Gastroesophageal sphincter (tissue), 4 donors: ENCODE results near the gene NHERF2. TPM values are rescaled to one million over a fixed set of nuclear protein-coding genes. Genes with fewer than 3 reads are reported as not detected.

Source experiments
- ATAC-seq: fragments of 150-250 bp; one replicate; pipeline ENCODE4 v1.9.1; 2016; ENCODE audit warnings: mild to moderate bottlenecking, moderate library complexity
- H3K27ac ChIP-seq, 4 donors: fragments of 200-600 bp; sonication (generic) in 3 of 4; 1 replicate in 3 of 4; 2 replicates in 1 of 4; pipeline ENCODE4 v1.5.1; 2016 to 2019
- H3K27me3 ChIP-seq: fragments of 200-600 bp; sonication (generic); one replicate; pipeline ENCODE4 v1.5.1; 2019
- H3K36me3 ChIP-seq, 2 donors: fragments of 200-600 bp; sonication (generic); one replicate each; pipeline ENCODE4 v1.5.1; 2019; ENCODE audit warnings: control low read depth in 1 of 2
- H3K4me1 ChIP-seq, 3 donors: fragments of 200-600 bp; sonication (generic); 1 replicate in 2 of 3; 2 replicates in 1 of 3; pipeline ENCODE4 v1.5.1; 2016 to 2019; ENCODE audit warnings: control low read depth in 2 of 3
- H3K4me3 ChIP-seq, 2 donors: fragments of 200-600 bp; sonication (generic); one replicate each; pipeline ENCODE4 v1.5.1; 2019; ENCODE audit warnings: mild to moderate bottlenecking in 1 of 2, moderate library complexity in 1 of 2
- H3K9me3 ChIP-seq, 3 donors: fragments of 200-600 bp; sonication (generic); one replicate each; pipeline ENCODE4 v1.5.1; 2017 to 2019; ENCODE audit warnings: control low read depth in 2 of 3
- CTCF ChIP-seq, 4 experiments: fragments of 200-600 bp in 2 of 4; fragments of 450-650 bp in 2 of 4; sonication (generic) in 1 of 4; IDR thresholded peaks; one replicate each; pipeline ENCODE4 v1.5.1; 2017 to 2019; ENCODE audit warnings: antibody characterized with exemption in 4 of 4, mild to moderate bottlenecking in 2 of 4, moderate library complexity in 2 of 4
- EP300 ChIP-seq: sonication (generic); formaldehyde crosslinking; IDR thresholded peaks from one replicate; pipeline ENCODE4 v1.6.1; 2017; ENCODE audit warnings: antibody characterized with exemption, mild to moderate bottlenecking
- POLR2A ChIP-seq, 2 donors: fragments of 450-650 bp; IDR thresholded peaks; one replicate each; pipeline ENCODE4 v1.6.1; 2017; ENCODE audit warnings: antibody characterized with exemption in 2 of 2, mild to moderate bottlenecking in 2 of 2, moderate library complexity in 1 of 2
- POLR2AphosphoS5 ChIP-seq: sonication (generic); formaldehyde crosslinking; IDR thresholded peaks from one replicate; pipeline ENCODE4 v1.6.1; 2017; ENCODE audit warnings: antibody characterized with exemption
- WGBS, 2 donors: methylation state at CpG; one replicate each; pipeline ENCODE4 v1.1.5; 2018; ENCODE audit warnings: low coverage in 1 of 2; 5-methylcytosine and 5-hydroxymethylcytosine counted together
- total RNA-seq, 4 donors: library from RNA; depleted of rRNA; stranded (reverse); fragments of >200 nt; gene quantifications; one replicate each; pipeline ENCODE4 v1.1.0, GENCODE V29; 2016

The NHERF2 gene
- total RNA-seq, 4 donors from 2014 or later = 43.8 to 106 (median 63.8) TPM

GRCh38 chr16:2060346-2060745, 33.6 kb downstream of the NHERF2 start:
- Histone ChIP-seq H3K27me3 (no peaks in the 10 kb centered on the region), H3K36me3 (peaks cover 0 to 95% of the 10 kb centered on the region in 2 donors), H3K27ac (no peak overlapping the region), H3K4me3 (no peak overlapping the region), H3K4me1 (no peaks in the 10 kb centered on the region), H3K9me3 (no peaks in the 10 kb centered on the region)
- no peak for ATAC-seq
- no CpG with 5 or more reads among the region's 17 CpGs for WGBS, 2 donors
- TF ChIP-seq POLR2A (IDR thresholded peaks at IDR 0.05) (no peak), CTCF (IDR thresholded peaks at IDR 0.05) (no peak), POLR2AphosphoS5 (no peak), EP300 (no peak)

- H3K9me3 ChIP-seq = no peaks in the 10 kb centered on the region
Observed at GRCh38 chr16:2061023-2061422, 34.3 kb downstream of the NHERF2 start.

GRCh38 chr16:2061526-2061925, 34.8 kb downstream of the NHERF2 start:
- no peaks in the 10 kb centered on the region for H3K9me3 ChIP-seq
- H3K27me3 ChIP-seq = no peaks in the 10 kb centered on the region
- H3K36me3 ChIP-seq = peaks cover 0 to 98% of the 10 kb centered on the region in 2 donors
- no peaks in the 10 kb centered on the region for H3K4me1 ChIP-seq
- H3K4me3 ChIP-seq = no peak overlapping the region
- no peak overlapping the region for H3K27ac ChIP-seq
- no peak for TF ChIP-seq POLR2A (IDR thresholded peaks at IDR 0.05)
- no peak for TF ChIP-seq CTCF (IDR thresholded peaks at IDR 0.05)
- ATAC-seq = no peak
- WGBS, 2 donors = no CpG with 5 or more reads among the region's 13 CpGs

More at GRCh38 chr16:2061023-2061422, 34.3 kb downstream of the NHERF2 start:
- Histone ChIP-seq H3K4me3 (no peak overlapping the region), H3K36me3 (peaks cover 0 to 98% of the 10 kb centered on the region in 2 donors), H3K27me3 (no peaks in the 10 kb centered on the region), H3K27ac (no peak overlapping the region), H3K4me1 (no peaks in the 10 kb centered on the region)
- TF ChIP-seq POLR2AphosphoS5 (no peak), CTCF (IDR thresholded peaks at IDR 0.05) (no peak), POLR2A (IDR thresholded peaks at IDR 0.05) (no peak), EP300 (no peak)
- no CpG with 5 or more reads among the region's 18 CpGs for WGBS, 2 donors
- no peak for ATAC-seq

GRCh38 chr16:2062801-2063200, 36.1 kb downstream of the NHERF2 start:
- peaks cover 0 to 100% of the 10 kb centered on the region in 2 donors for H3K36me3 ChIP-seq
- H3K27ac ChIP-seq = no peak overlapping the region
- H3K9me3 ChIP-seq = no peaks in the 10 kb centered on the region
- ATAC-seq = no peak
- H3K4me3 ChIP-seq = no peak overlapping the region
- TF ChIP-seq POLR2AphosphoS5 (no peak), POLR2A (IDR thresholded peaks at IDR 0.05) (no peak), EP300 (no peak), CTCF (IDR thresholded peaks at IDR 0.05) (no peak)
- no peaks in the 10 kb centered on the region for H3K4me1 ChIP-seq
- WGBS, 2 donors = 100% methylated on average over 3 of the region's 28 CpGs; no CpG with 5 or more reads in 1 of the 2 donors
- H3K27me3 ChIP-seq = no peaks in the 10 kb centered on the region

GRCh38 chr16:2063861-2064260, 37.2 kb downstream of the NHERF2 start:
- H3K9me3 ChIP-seq = no peaks in the 10 kb centered on the region
- H3K4me3 ChIP-seq = no peak overlapping the region
- TF ChIP-seq EP300 (no peak), POLR2A (IDR thresholded peaks at IDR 0.05) (no peak)
- H3K36me3 ChIP-seq = peaks cover 0 to 100% of the 10 kb centered on the region in 2 donors
- H3K27ac ChIP-seq = no peak overlapping the region
- WGBS, 2 donors = no CpG with 5 or more reads among the region's 25 CpGs
- no peak for ATAC-seq
- no peaks in the 10 kb centered on the region for H3K4me1 ChIP-seq
- H3K27me3 ChIP-seq = no peaks in the 10 kb centered on the region
